HG03175 (cell line): ENCODE measurements around the gene IFT80.
"Not testable (repeated sequence)": the region's sequence is repeated elsewhere in the genome, so short reads cannot be mapped to it uniquely, and the experiment has no call there.

Experiments used
- ATAC-seq: cut with Tn5 transposase; IDR thresholded peaks from one replicate; pipeline ENCODE4 v1.9.1; 2021; ENCODE audit warnings: mild to moderate bottlenecking, moderate library complexity; ENCODE audit not compliant: unreplicated experiment

The IFT80 gene

GRCh38 chr3:160280836-160281235 lies 118.2 kb downstream of the IFT80 start:
- ATAC-seq, result no peak

GRCh38 chr3:160279657-160280056 lies 119.4 kb downstream of the IFT80 start:
- ATAC-seq, result no peak

- ATAC-seq, result no peak
These were observed 120.8 kb downstream of the IFT80 start for GRCh38 chr3:160278210-160278609.

- ATAC-seq, result no peak
These were observed 133.9 kb downstream of the IFT80 start for GRCh38 chr3:160265088-160265487.

GRCh38 chr3:160260587-160261270 lies 138.3 kb downstream of the IFT80 start:
- ATAC-seq, result no peak

GRCh38 chr3:160259589-160259988 lies 139.4 kb downstream of the IFT80 start:
- no peak for ATAC-seq

- no peak for ATAC-seq
These were observed 141.4 kb downstream of the IFT80 start for GRCh38 chr3:160257606-160258005.

GRCh38 chr3:160253298-160253697 lies 145.7 kb downstream of the IFT80 start:
- no peak for ATAC-seq

- ATAC-seq, result no peak
These were observed 151.3 kb downstream of the IFT80 start for GRCh38 chr3:160247766-160248165.

GRCh38 chr3:160245261-160245800 lies 153.7 kb downstream of the IFT80 start:
- no peak for ATAC-seq

GRCh38 chr3:160240719-160241118 lies 158.3 kb downstream of the IFT80 start:
- not testable (repeated sequence) for ATAC-seq

GRCh38 chr3:160232014-160232413 lies 167.0 kb downstream of the IFT80 start:
- no peak for ATAC-seq

GRCh38 chr3:160227419-160227818 lies 171.6 kb downstream of the IFT80 start:
- no peak for ATAC-seq

- ATAC-seq, result peak; percentile 29
These were observed 172.8 kb downstream of the IFT80 start for GRCh38 chr3:160226026-160226907.

GRCh38 chr3:160225176-160226025 lies 173.6 kb downstream of the IFT80 start, which contains the start of gene C3orf80:
C3orf80 (plus strand) TSS chr3:160225422; CDS start chr3:160225636, 214 bp downstream.
- ATAC-seq, result peak; percentile 84

GRCh38 chr3:160224811-160225175 lies 174.2 kb downstream of the IFT80 start:
- ATAC-seq, result no peak

- ATAC-seq, result no peak
These were observed 174.8 kb downstream of the IFT80 start for GRCh38 chr3:160224256-160224655.

GRCh38 chr3:160221019-160221418 lies 178.0 kb downstream of the IFT80 start:
- ATAC-seq, result no peak

- ATAC-seq, result no peak
These were observed 179.0 kb downstream of the IFT80 start for GRCh38 chr3:160220038-160220437.

GRCh38 chr3:160218136-160218535 lies 180.9 kb downstream of the IFT80 start:
- no peak for ATAC-seq

- no peak for ATAC-seq
These were observed 181.3 kb downstream of the IFT80 start for GRCh38 chr3:160217675-160218074.
